K562 (cell line): ENCODE results near the gene GPR142. TPM values are rescaled to one million over a fixed set of nuclear protein-coding genes. Genes with fewer than 3 reads are reported as not detected.

Experiments
- ATAC-seq: fragments of 200-7000 bp; cut with Tn5 transposase; 3 replicates; pipeline ENCODE4 v1.9.1; 2020; ENCODE audit warnings: moderate library complexity
- BruUV-seq: library from RNA; stranded (reverse); fragments of 400-500 nt; replicated peaks from 2 replicates; lab custom pipeline; 2021; lab: Mats Ljungman, UMichigan
- CTCF ChIA-PET: fragments of 300-600 bp; formaldehyde crosslinking; extraction: SDS; loops from one replicate; lab custom pipeline; 2021; ENCODE audit warnings: low intra/inter-chr PET ratio; lab: Yijun Ruan, JAX
- POLR2A ChIA-PET: fragments of 300-600, 350-650 bp; sonication (Branson Sonifier 250); formaldehyde crosslinking; extraction: SDS; loops from one replicate; lab custom pipeline; 2021; ENCODE audit warnings: antibody characterized with exemption, inconsistent platforms; lab: Yijun Ruan, JAX
- DNase-seq, 4 experiments: peaks; one replicate each; pipeline versions ENCODE4 v3.0.0 to v3.0.0-alpha.2; 2011 to 2018; ENCODE audit warnings: low spot score in 3 of 4, mixed read lengths in 3 of 4; ENCODE audit errors: extremely low read depth in 1 of 4
- FAIRE-seq: peaks from 2 replicates; lab custom pipeline; 2011; peaks lifted over from hg19 to GRCh38; lab: Jason Lieb, UNC
- H2AFZ ChIP-seq: 2 replicates; pipeline ENCODE4 v1.6.0; 2011; ENCODE audit warnings: low read depth, low read length, control low read depth, inconsistent platforms
- H3K27ac ChIP-seq: fragments of 200-600 bp; 3 replicates; pipeline ENCODE4 v1.8.0; 2011; ENCODE audit warnings: low read depth, mild to moderate bottlenecking, control low read depth, inconsistent platforms, low read length, moderate library complexity, mixed read lengths; ENCODE audit errors: extremely low read depth
- H3K27me3 ChIP-seq, 2 experiments: fragments of 300-600 bp in 1 of 2; 2 replicates in 1 of 2; 3 replicates in 1 of 2; pipeline versions ENCODE4 v1.6.0 to v1.8.0; 2011; ENCODE audit warnings: inconsistent platforms in 2 of 2, low read length in 2 of 2, mild to moderate bottlenecking in 1 of 2, mixed read lengths in 1 of 2, moderate library complexity in 1 of 2; ENCODE audit not compliant: control insufficient read depth in 2 of 2, insufficient read depth in 2 of 2
- H3K36me3 ChIP-seq: fragments of 300-600 bp; 3 replicates; pipeline ENCODE4 v1.8.0; 2011; ENCODE audit warnings: mild to moderate bottlenecking, low read length, inconsistent platforms; ENCODE audit not compliant: control insufficient read depth, insufficient read depth
- H3K4me1 ChIP-seq, 2 experiments: fragments of 200-600 bp in 1 of 2; replicated peaks in 1 of 2; 2 replicates in 1 of 2; 3 replicates in 1 of 2; pipeline versions ENCODE4 v1.5.1 to v1.8.0; 2011; ENCODE audit warnings: inconsistent platforms in 2 of 2, low read length in 2 of 2, mild to moderate bottlenecking in 1 of 2, mixed read lengths in 1 of 2, moderate library complexity in 1 of 2; ENCODE audit not compliant: control insufficient read depth in 2 of 2, insufficient read depth in 2 of 2
- H3K4me2 ChIP-seq: 2 replicates; pipeline ENCODE4 v1.6.1; 2011; ENCODE audit warnings: low read length, control low read depth, inconsistent platforms, mixed read lengths; ENCODE audit not compliant: insufficient read depth
- H3K4me3 ChIP-seq: fragments of 200-600 bp; sonication (generic), shearing (Covaris generic); 2 replicates; pipeline ENCODE4 v1.5.1; 2016; ENCODE audit warnings: control low read depth, inconsistent platforms
- H3K79me2 ChIP-seq: fragments of 200-600 bp; 3 replicates; pipeline ENCODE4 v1.8.0; 2011; ENCODE audit warnings: low read length, inconsistent platforms; ENCODE audit not compliant: control insufficient read depth, insufficient read depth
- H3K9ac ChIP-seq, 2 experiments: 2 replicates each; pipeline versions ENCODE4 v1.6.0 to v1.6.1; 2011; ENCODE audit warnings: low read depth in 2 of 2, low read length in 2 of 2, control low read depth in 1 of 2, inconsistent platforms in 1 of 2, mild to moderate bottlenecking in 1 of 2, mixed read lengths in 1 of 2; ENCODE audit not compliant: insufficient read depth in 1 of 2
- H3K9me1 ChIP-seq: one replicate; pipeline ENCODE4 v1.6.0; 2011; ENCODE audit warnings: inconsistent platforms, mild to moderate bottlenecking, low read length, moderate library complexity; ENCODE audit not compliant: control insufficient read depth, insufficient read depth
- H3K9me3 ChIP-seq: replicated peaks from 2 replicates; pipeline ENCODE4 v1.5.1; 2011; ENCODE audit warnings: low read depth, low read length, inconsistent platforms; ENCODE audit not compliant: control insufficient read depth, insufficient read depth
- H4K20me1 ChIP-seq: replicated peaks from 2 replicates; pipeline ENCODE4 v1.6.1; 2011; ENCODE audit warnings: low read length, inconsistent platforms, mixed read lengths; ENCODE audit not compliant: control insufficient read depth, insufficient read depth
- CAMTA2 ChIP-seq: fragments of 250-450 bp; sonication (Bioruptor Pico); conservative IDR thresholded peaks from 2 replicates; pipeline ENCODE4 v1.5.1; 2022
- CHD7 ChIP-seq: fragments of 200-600 bp; sonication (generic); IDR thresholded peaks from one replicate; pipeline ENCODE4 v1.6.1; 2012; ENCODE audit warnings: mild to moderate bottlenecking, low read depth, low read length, inconsistent platforms
- CREB3 ChIP-seq: fragments of 450-650 bp; conservative IDR thresholded peaks from 2 replicates; pipeline ENCODE4 v1.6.1; 2016; ENCODE audit warnings: missing genetic modification characterization, low read depth, mild to moderate bottlenecking, missing compliant biosample characterization, moderate library complexity
- GATAD2B ChIP-seq: fragments of 450-650 bp; IDR thresholded peaks from 2 replicates; pipeline ENCODE4 v1.6.1; 2017; ENCODE audit warnings: mild to moderate bottlenecking, borderline replicate concordance
- HMG20A ChIP-seq: fragments of 450-650 bp; formaldehyde crosslinking; conservative IDR thresholded peaks from 2 replicates; pipeline ENCODE4 v1.4.0; 2020; ENCODE audit warnings: mild to moderate bottlenecking, mixed read lengths
- HSF4 ChIP-seq: fragments of 250-450 bp; sonication (Bioruptor Pico); IDR thresholded peaks from 2 replicates; pipeline ENCODE4 v2.1.2; 2022; ENCODE audit warnings: mild to moderate bottlenecking, moderate library complexity, borderline replicate concordance
- RAD21 ChIP-seq, 2 experiments: fragments of 250-450 bp in 1 of 2; fragments of 450-650 bp in 1 of 2; sonication (Bioruptor Pico) in 1 of 2; formaldehyde crosslinking in 1 of 2; IDR thresholded peaks in 1 of 2; conservative IDR thresholded peaks in 1 of 2; 2 replicates each; pipeline versions ENCODE4 v1.4.0 to v1.8.0; 2020 to 2022; ENCODE audit warnings: mild to moderate bottlenecking in 2 of 2, moderate library complexity in 1 of 2
- SMARCB1 ChIP-seq: IDR thresholded peaks from 2 replicates; pipeline ENCODE4 v1.6.1; 2011; ENCODE audit warnings: improper control_type of control experiment, low read depth; ENCODE audit not compliant: insufficient read length
- ZNF175 ChIP-seq: fragments of 200-800 bp; sonication (Bioruptor generic); IDR thresholded peaks from 2 replicates; pipeline ENCODE4 v1.6.1; 2016; ENCODE audit warnings: low read depth, mild to moderate bottlenecking, missing genetic modification characterization, missing compliant biosample characterization
- WGBS: fragments of 100-300 bp; shearing (Covaris generic); methylation state at CpG from one replicate; pipeline ENCODE4 v1.1.6; 2016; ENCODE audit warnings: low coverage, mixed read lengths; ENCODE audit not compliant: insufficient coverage; ENCODE audit errors: missing lambda C conversion rate; 5-methylcytosine and 5-hydroxymethylcytosine counted together
- in situ Hi-C: fragments of 300-500 bp; cut with MboI; formaldehyde crosslinking; loops from 4 replicates; pipeline ENCODE4 v1.15.0; 2018; ENCODE audit warnings: inconsistent platforms, mixed read lengths
- intact Hi-C: fragments of 100-400 bp; cut with micrococcal nuclease; formaldehyde crosslinking; loops from 2 replicates; pipeline ENCODE4 v1.14.2; 2022
- polyA plus RNA-seq, 8 experiments: library from polyadenylated mRNA; depleted of rRNA in 4 of 8; stranded (reverse) in 5 of 8; unstranded in 3 of 8; fragments of >200 nt; fragmentation: Nextera tagmentation in 2 of 8; fragmentation: Illumina TruSeq in 1 of 8; extraction: Ambion mirVana in 2 of 8; extraction: Trizol in 1 of 8; gene quantifications; 2 replicates each; pipeline versions ENCODE4 v1.2.1 to v1.2.3, GENCODE V29; 2011 to 2014; ENCODE audit warnings: inconsistent platforms in 1 of 8, missing spikeins in 1 of 8
- total RNA-seq, 7 experiments: library from RNA; depleted of rRNA in 6 of 7; stranded (reverse); fragments of >200 nt in 6 of 7; fragmentation: Illumina TruSeq in 2 of 7; extraction: Trizol in 2 of 7; gene quantifications; 2 replicates each; pipeline versions ENCODE4 v1.2.1 to v1.2.3, GENCODE V29; 2011 to 2021; ENCODE audit warnings: low replicate concordance in 1 of 7

Gene GPR142
- total and polyA plus RNA-seq, 9 of the 15 experiments (the other 6 are each of a cell fraction or from before 2014, with no cell fraction given): not detected

- TF ChIP-seq CREB3 (tag) (no peak), RAD21 (CRISPR knock-in tag; conservative IDR thresholded peaks at IDR 0.05 in 1 of 2, IDR thresholded peaks at IDR 0.05 in 1 of 2) (peak; percentile 77 to 96), SMARCB1 (no peak), ZNF175 (no peak), GATAD2B (no peak), HMG20A (CRISPR knock-in tag) (no peak), HSF4 (CRISPR knock-in tag) (no peak), CAMTA2 (no peak)
Observed at GRCh38 chr17:74354123-74354522, 13.2 kb upstream of the GPR142 start (continued).

GRCh38 chr17:74354561-74354960, 12.7 kb upstream of the GPR142 start:
- H3K4me3 ChIP-seq: no peak overlapping the region
- POLR2A ChIA-PET: interaction anchor here (0.6 kb wide), 1 partner anchor 143 kb away, joined by 3 read pairs; no protein-coding TSS in a partner anchor
- DNase-seq (no peak), FAIRE-seq (no peak), ATAC-seq (peak; percentile 9)
- H3K9me3 ChIP-seq: no peaks in the 10 kb centered on the region
- CTCF ChIA-PET: interaction anchor here (1.9 kb wide), 1 partner anchor 55 kb away, joined by 21 read pairs; no protein-coding TSS in a partner anchor
- no peaks in the 10 kb centered on the region for H3K36me3 ChIP-seq
- no peak overlapping the region for H3K9ac ChIP-seq
- H3K4me2 ChIP-seq: no peak overlapping the region
- H3K4me1 ChIP-seq: peaks cover 0 to 40% of the 10 kb centered on the region in 2 experiments; a peak in 2 of 5 replicates
- H2AFZ ChIP-seq: no peak overlapping the region
- WGBS: 29% methylated on average over 8 of the region's 10 CpGs
- H3K27ac ChIP-seq: no peak overlapping the region
- in situ Hi-C loops (loop anchor here (5.0 kb wide), 1 partner anchor 142 kb away; the partner anchor contains the start of gene TTYH2), intact Hi-C loops (no loop called here)
- H4K20me1 ChIP-seq: peaks cover 4% of the 10 kb centered on the region; the same call in 1 of the 2 replicates
- no TSS peak for BruUV-seq
- no peaks in the 10 kb centered on the region for H3K9me1 ChIP-seq
- H3K79me2 ChIP-seq: no peaks in the 10 kb centered on the region
- peaks cover 22 to 75% of the 10 kb centered on the region in 2 experiments; a peak in 4 of 5 replicates for H3K27me3 ChIP-seq
- TF ChIP-seq CHD7: no peak
